WI38 (cell line): Measurements from ENCODE around the gene CDY1.
"Not testable (repeated sequence)": the region's sequence is repeated elsewhere in the genome, so short reads cannot be mapped to it uniquely, and the experiment has no call there.

ENCODE experiments used
- H3K4me3 ChIP-seq: 2 replicates; pipeline ENCODE4 v1.5.1; 2011; ENCODE audit warnings: low read depth, mild to moderate bottlenecking, control low read depth, low read length

The CDY1 gene, protein sequence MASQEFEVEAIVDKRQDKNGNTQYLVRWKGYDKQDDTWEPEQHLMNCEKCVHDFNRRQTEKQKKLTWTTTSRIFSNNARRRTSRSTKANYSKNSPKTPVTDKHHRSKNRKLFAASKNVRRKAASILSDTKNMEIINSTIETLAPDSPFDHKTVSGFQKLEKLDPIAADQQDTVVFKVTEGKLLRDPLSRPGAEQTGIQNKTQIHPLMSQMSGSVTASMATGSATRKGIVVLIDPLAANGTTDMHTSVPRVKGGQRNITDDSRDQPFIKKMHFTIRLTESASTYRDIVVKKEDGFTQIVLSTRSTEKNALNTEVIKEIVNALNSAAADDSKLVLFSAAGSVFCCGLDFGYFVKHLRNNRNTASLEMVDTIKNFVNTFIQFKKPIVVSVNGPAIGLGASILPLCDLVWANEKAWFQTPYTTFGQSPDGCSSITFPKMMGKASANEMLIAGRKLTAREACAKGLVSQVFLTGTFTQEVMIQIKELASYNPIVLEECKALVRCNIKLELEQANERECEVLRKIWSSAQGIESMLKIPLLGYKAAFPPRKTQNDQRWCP

DNA sequence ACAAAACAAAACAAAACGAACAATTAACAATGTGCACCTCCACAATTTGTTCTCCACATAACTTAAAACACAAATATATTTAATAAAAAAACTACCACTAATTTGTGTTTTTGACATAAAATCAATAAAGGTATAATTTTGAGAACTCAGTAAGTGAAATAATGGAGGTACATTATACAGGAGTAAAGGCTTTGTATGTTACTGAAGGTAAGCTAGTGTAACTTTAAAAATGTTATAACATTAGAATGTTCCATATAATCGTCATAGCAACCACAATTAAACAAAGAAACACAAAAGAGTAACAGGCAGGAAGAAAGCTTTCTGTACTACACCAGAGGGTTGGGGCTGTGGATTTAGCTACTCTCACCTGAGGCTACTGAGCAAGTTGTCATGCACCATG is at the start of gene CDY1:
CDY1 (plus strand) TSS at position 301 of the 400 bp plus-strand sequence. CDS start 326 bp downstream, outside the sequence.
- not testable (repeated sequence) for H3K4me3 ChIP-seq

DNA sequence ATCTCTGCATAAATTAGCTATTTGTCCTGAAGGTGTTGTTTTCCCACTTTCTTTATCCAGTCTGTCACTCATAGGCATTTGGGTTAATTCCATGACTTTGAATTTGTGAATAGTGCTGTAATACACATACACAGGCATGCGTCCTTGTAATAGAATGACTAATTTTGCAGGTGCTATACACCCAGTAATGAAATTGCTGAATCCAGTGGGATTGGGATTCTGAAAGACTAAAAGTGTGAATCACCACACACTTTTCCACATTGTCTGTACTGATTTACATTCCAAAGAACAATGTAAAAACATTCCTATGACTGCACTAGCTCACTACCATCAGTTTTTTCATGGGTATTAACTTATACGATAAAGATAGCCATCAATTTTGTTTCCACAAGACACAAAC is 28.6 kb upstream of the CDY1 start:
- H3K4me3 ChIP-seq: not testable (repeated sequence)

- H3K4me3 ChIP-seq: not testable (repeated sequence)
These were observed 1.7 kb upstream of the CDY1 start for GRCh38 chrY:25620209-25620608.

GRCh38 chrY:25626524-25626923 is 4.6 kb downstream of the CDY1 start:
- not testable (repeated sequence) for H3K4me3 ChIP-seq

DNA sequence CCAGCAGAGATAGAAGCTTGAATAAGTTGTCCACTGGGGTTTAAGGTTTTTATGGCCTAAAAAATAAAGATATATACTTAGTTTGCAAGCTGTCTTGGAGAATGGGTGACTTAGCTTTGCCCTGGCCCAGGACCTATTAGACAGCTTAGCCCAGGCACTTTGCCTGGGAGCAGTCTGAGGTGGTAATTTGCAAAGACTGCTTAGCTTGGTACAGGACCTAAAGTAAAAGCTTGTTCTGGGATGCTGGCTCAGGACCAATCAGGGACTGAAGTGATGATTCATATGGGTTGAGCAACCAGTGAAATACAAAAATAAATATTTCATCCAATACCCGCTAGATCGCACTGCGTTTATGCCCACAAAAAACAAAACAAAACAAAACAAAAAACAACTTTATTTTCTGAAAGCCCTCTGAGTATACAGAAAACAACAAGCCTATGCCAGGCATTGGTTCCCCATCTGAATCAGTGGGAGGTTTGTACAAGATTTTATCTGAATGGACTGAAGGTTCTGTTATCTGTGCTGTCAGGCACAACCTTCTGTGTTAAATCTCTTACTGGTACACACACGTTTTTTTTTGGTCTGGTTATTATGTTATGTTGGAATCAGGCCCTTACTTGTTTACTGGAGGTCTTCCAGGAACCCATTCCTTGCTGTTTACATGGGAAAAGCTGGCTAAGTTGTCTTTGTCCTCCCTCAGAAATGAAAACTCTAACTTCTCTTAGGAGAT is 8.6 kb downstream of the CDY1 start:
- H3K4me3 ChIP-seq: not testable (repeated sequence)

GRCh38 chrY:25639852-25640251 is 17.9 kb downstream of the CDY1 start:
- H3K4me3 ChIP-seq: not testable (repeated sequence)

GRCh38 chrY:25643024-25643915 is 21.4 kb downstream of the CDY1 start:
- not testable (repeated sequence) for H3K4me3 ChIP-seq
